Colonic mucosa (tissue), 4 donors: ENCODE results near the gene THAP10. TPM values are rescaled to one million over a fixed set of nuclear protein-coding genes. Genes with fewer than 3 reads are reported as not detected.

Experiments used
- DNase-seq: peaks from one replicate; pipeline ENCODE4 v3.0.0-alpha.2; 2020
- H3K27ac ChIP-seq: fragments of 200-600 bp; one replicate; pipeline ENCODE4 v1.8.0; 2021
- H3K27me3 ChIP-seq: fragments of 200-600 bp; one replicate; pipeline ENCODE4 v1.8.0; 2021
- H3K36me3 ChIP-seq: fragments of 200-600 bp; one replicate; pipeline ENCODE4 v1.8.0; 2021
- H3K4me1 ChIP-seq: fragments of 200-600 bp; one replicate; pipeline ENCODE4 v1.8.0; 2021; ENCODE audit warnings: mild to moderate bottlenecking
- H3K4me3 ChIP-seq: fragments of 200-600 bp; one replicate; pipeline ENCODE4 v1.8.0; 2021
- H3K9ac ChIP-seq, 2 donors: one replicate each; pipeline ENCODE4 v1.7.0; 2013; ENCODE audit warnings: control low read depth in 2 of 2, low read depth in 2 of 2, low read length in 2 of 2
- H3K9me3 ChIP-seq: fragments of 200-600 bp; one replicate; pipeline ENCODE4 v1.8.0; 2021
- CTCF ChIP-seq: fragments of 200-600 bp; IDR thresholded peaks from one replicate; pipeline ENCODE4 v1.8.0; 2022; ENCODE audit warnings: antibody characterized with exemption, mild to moderate bottlenecking
- intact Hi-C: fragments of 100-400 bp; cut with DNase I; formaldehyde crosslinking; loops from one replicate; pipeline ENCODE4 v1.14.1; 2022
- total RNA-seq, 2 donors: library from RNA; stranded (reverse); fragmentation: NEBNext Ultra II Directional in 1 of 2; extraction: Animal tissue kit (Norgen Biotek cat#: 25700) in 1 of 2; gene quantifications; one replicate each; pipeline ENCODE4 v1.2.1, GENCODE V29; 2021
- donor health status: healthy.
- donor health status: DM: no; HTN: no; CAD: no.
- donor health status: DM: no; HTN: no; CAD: no.

The THAP10 gene
- total RNA-seq, 2 donors from 2014 or later = 2.3 to 5.0 TPM

- no peaks in the 10 kb centered on the region for H3K36me3 ChIP-seq
- no peak overlapping the region for H3K9ac ChIP-seq
- intact Hi-C loops = no loop called here
- H3K4me3 ChIP-seq = no peak overlapping the region
- no peaks in the 10 kb centered on the region for H3K4me1 ChIP-seq
- TF ChIP-seq CTCF = no peak
- no peak overlapping the region for H3K27ac ChIP-seq
- no peak for DNase-seq
- H3K9me3 ChIP-seq = no peaks in the 10 kb centered on the region
- H3K27me3 ChIP-seq = no peaks in the 10 kb centered on the region
Measured at GRCh38 chr15:70835415-70835814, 56.8 kb downstream of the THAP10 start.

GRCh38 chr15:70834999-70835398, 57.2 kb downstream of the THAP10 start:
- no peak overlapping the region for H3K27ac ChIP-seq
- no peak for DNase-seq
- intact Hi-C loops = no loop called here
- no peak overlapping the region for H3K4me3 ChIP-seq
- H3K4me1 ChIP-seq = no peaks in the 10 kb centered on the region
- no peak overlapping the region for H3K9ac ChIP-seq
- TF ChIP-seq CTCF = no peak
- H3K36me3 ChIP-seq = no peaks in the 10 kb centered on the region
- no peaks in the 10 kb centered on the region for H3K9me3 ChIP-seq
- H3K27me3 ChIP-seq = no peaks in the 10 kb centered on the region

GRCh38 chr15:70833861-70834765, 58.1 kb downstream of the THAP10 start:
- no peak overlapping the region for H3K4me3 ChIP-seq
- no peaks in the 10 kb centered on the region for H3K27me3 ChIP-seq
- H3K36me3 ChIP-seq = no peaks in the 10 kb centered on the region
- DNase-seq = no peak
- no peak overlapping the region for H3K9ac ChIP-seq
- H3K27ac ChIP-seq = no peak overlapping the region
- H3K4me1 ChIP-seq = no peaks in the 10 kb centered on the region
- TF ChIP-seq CTCF = no peak
- intact Hi-C loops = no loop called here
- H3K9me3 ChIP-seq = no peaks in the 10 kb centered on the region

- no peak for TF ChIP-seq CTCF
- DNase-seq = no peak
- H3K27me3 ChIP-seq = no peaks in the 10 kb centered on the region
- no peak overlapping the region for H3K27ac ChIP-seq
- H3K36me3 ChIP-seq = no peaks in the 10 kb centered on the region
- intact Hi-C loops = no loop called here
- no peaks in the 10 kb centered on the region for H3K4me1 ChIP-seq
- H3K9ac ChIP-seq = no peak overlapping the region
- H3K9me3 ChIP-seq = no peaks in the 10 kb centered on the region
- H3K4me3 ChIP-seq = no peak overlapping the region
Measured at GRCh38 chr15:70833422-70833821, 58.8 kb downstream of the THAP10 start.

- intact Hi-C loops = no loop called here
- no peaks in the 10 kb centered on the region for H3K36me3 ChIP-seq
Measured at GRCh38 chr15:70832176-70832575, 60.1 kb downstream of the THAP10 start.

More at GRCh38 chr15:70832176-70832575, 60.1 kb downstream of the THAP10 start:
- no peaks in the 10 kb centered on the region for H3K9me3 ChIP-seq
- TF ChIP-seq CTCF = no peak
- DNase-seq = no peak
- no peak overlapping the region for H3K4me3 ChIP-seq
- H3K27me3 ChIP-seq = no peaks in the 10 kb centered on the region
- no peaks in the 10 kb centered on the region for H3K4me1 ChIP-seq
- no peak overlapping the region for H3K9ac ChIP-seq
- H3K27ac ChIP-seq = no peak overlapping the region

Other genes with a start within 250 kb of the THAP10 start
- gene UACA, start 128.9 kb downstream of the THAP10 start, total RNA-seq = 10 to 100 TPM; 55.4 to 57.3 TPM
- 1 to 10 TPM in 1 of 2 donors, under 1 TPM in 1; 0.49 to 3.5 TPM for gene LARP6, start 38.3 kb downstream of the THAP10 start, total RNA-seq
- 1 to 10 TPM; 2.4 to 2.8 TPM for gene LRRC49, start 393 bp upstream of the THAP10 start, total RNA-seq
- 10 to 100 TPM; 18.8 to 23.5 TPM for gene THSD4, start 223.0 kb upstream of the THAP10 start, total RNA-seq